Measurements from ENCODE around the gene STX11. TPM values are rescaled to one million over a fixed set of nuclear protein-coding genes. Genes with fewer than 3 reads are reported as not detected.

STX11 gene
- total and polyA plus RNA-seq, 12 donors, result 4.8 to 15.9 (median 8.8) TPM

DNA sequence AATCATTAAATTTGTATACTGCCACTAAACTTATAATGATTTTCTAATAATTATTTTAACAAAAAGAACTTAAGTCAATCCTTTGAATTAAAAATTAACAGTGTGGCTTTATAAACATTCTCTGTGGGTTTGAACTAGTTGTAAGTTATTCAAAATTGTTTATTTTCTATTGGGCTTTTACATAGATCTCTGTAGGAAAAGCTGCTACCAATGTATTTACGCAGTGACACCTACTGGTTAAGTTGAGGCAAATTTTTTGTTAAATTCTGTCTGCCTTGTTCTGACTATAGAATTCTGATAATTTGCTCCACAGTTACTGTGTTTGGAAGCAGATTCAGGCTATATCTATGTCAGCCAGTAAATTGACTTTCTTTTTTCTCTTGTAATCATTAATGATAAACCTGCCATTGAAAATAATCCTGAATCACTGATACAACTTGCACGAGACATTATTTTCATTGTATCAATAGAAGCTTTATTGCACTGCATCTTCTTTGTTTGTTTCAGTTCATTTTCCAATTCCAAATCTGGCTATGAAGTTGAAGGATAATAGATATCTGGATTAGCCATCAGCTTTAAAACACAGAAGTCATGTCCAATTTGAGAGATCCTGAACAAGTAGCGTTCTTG is 68.9 kb downstream of the STX11 start:
- Histone ChIP-seq H3K4me1 (peaks cover 0 to 31% (median 17%) of the 10 kb centered on the region in 9 donors), H3K9me3 (peaks cover 0 to under 1% (median 0%) of the 10 kb centered on the region in 11 donors), H3K4me3 (no peak overlapping the region), H3K27me3 (no peaks in the 10 kb centered on the region), H3K27ac (no peak overlapping the region), H3K36me3 (no peaks in the 10 kb centered on the region)
- WGBS, 2 donors, result 64 to 76% methylated on average over 3 of the region's 3 CpGs
- intact Hi-C loops (cut with DNase I), result loop anchor here (2.0 to 10.0 kb wide), 13 partner anchors 48 to 264 kb away; partner anchors contain the start of genes UTRN (in 4 of the 10) and STX11 (in 2 of the 10)
- DNase-seq (no peak), ATAC-seq (no peak)
- TF ChIP-seq, protein P1, sequence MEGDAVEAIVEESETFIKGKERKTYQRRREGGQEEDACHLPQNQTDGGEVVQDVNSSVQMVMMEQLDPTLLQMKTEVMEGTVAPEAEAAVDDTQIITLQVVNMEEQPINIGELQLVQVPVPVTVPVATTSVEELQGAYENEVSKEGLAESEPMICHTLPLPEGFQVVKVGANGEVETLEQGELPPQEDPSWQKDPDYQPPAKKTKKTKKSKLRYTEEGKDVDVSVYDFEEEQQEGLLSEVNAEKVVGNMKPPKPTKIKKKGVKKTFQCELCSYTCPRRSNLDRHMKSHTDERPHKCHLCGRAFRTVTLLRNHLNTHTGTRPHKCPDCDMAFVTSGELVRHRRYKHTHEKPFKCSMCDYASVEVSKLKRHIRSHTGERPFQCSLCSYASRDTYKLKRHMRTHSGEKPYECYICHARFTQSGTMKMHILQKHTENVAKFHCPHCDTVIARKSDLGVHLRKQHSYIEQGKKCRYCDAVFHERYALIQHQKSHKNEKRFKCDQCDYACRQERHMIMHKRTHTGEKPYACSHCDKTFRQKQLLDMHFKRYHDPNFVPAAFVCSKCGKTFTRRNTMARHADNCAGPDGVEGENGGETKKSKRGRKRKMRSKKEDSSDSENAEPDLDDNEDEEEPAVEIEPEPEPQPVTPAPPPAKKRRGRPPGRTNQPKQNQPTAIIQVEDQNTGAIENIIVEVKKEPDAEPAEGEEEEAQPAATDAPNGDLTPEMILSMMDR (IDR thresholded peaks at IDR 0.05), result peak in 8 of 9 donors; percentile 41 to 81 (median 72)

- no peak for ATAC-seq
- WGBS, 2 donors, result 89 to 91% methylated on average over 5 of the region's 5 CpGs
Observed at GRCh38 chr6:144220031-144220790, 69.9 kb downstream of the STX11 start.

DNA sequence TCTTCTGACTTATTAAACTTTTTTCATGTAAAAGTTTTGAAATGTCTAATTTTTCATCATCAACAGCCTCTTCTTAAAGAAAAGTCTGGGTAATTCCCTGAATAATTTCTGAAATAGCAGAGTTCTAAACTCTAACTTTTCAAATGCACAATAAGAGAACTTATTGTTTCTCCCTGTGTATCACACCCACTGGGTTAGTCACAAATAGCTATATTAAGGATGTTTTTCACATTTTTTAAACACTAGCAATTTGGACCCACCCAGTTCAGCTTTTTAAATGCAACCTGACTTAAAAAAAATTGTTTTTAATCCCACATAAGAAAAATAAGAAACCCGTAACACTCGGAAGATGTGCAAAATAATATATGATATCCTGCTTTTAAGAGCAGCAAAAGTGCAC is 73.4 kb downstream of the STX11 start:
- intact Hi-C loops (cut with DNase I), result no loop called here
- Histone ChIP-seq H3K36me3 (no peaks in the 10 kb centered on the region), H3K27ac (peak overlapping the region in 3 of 10 donors; percentile 2 to 22 (median 11)), H3K9me3 (no peaks in the 10 kb centered on the region), H3K27me3 (no peaks in the 10 kb centered on the region), H3K4me1 (peaks cover 0 to 14% (median 0%) of the 10 kb centered on the region in 9 donors), H3K4me3 (no peak overlapping the region)
- 86 to 92% methylated on average over 2 of the region's 2 CpGs for WGBS, 2 donors
- DNase-seq (no peak), ATAC-seq (no peak)
- TF ChIP-seq, protein P1 (IDR thresholded peaks at IDR 0.05), result no peak

More at GRCh38 chr6:144220031-144220790, 69.9 kb downstream of the STX11 start:
- H3K27ac ChIP-seq, result no peak overlapping the region
- no peaks in the 10 kb centered on the region for H3K27me3 ChIP-seq
- H3K4me1 ChIP-seq, result peaks cover 0 to 32% (median 13%) of the 10 kb centered on the region in 9 donors
- intact Hi-C loops (cut with DNase I), result no loop called here
- no peak for DNase-seq
- TF ChIP-seq, protein P1 (IDR thresholded peaks at IDR 0.05), result no peak
- no peak overlapping the region for H3K4me3 ChIP-seq
- H3K36me3 ChIP-seq, result no peaks in the 10 kb centered on the region
- no peaks in the 10 kb centered on the region for H3K9me3 ChIP-seq

DNA sequence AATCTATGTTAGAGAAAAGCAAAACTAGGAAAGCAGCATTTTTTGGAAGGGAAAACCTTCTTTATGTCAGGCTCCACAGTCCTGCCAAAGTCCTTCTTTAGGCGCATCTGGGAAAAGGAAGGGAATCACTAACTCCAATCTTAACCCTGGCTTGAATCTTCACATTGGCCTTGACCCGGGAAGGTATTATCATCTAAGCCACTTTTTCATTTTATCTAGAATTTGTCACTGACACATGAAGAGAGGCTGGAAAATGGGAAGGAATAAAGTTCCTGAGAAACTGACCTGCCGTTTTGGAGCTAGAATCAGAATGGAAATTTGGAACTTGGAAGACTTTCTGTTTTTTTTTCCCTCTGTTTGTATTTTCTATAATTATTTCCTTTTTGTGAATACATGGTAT is 81.4 kb downstream of the STX11 start:
- DNase-seq (no peak), ATAC-seq (no peak)
- Histone ChIP-seq H3K27me3 (no peaks in the 10 kb centered on the region), H3K36me3 (no peaks in the 10 kb centered on the region), H3K4me3 (no peak overlapping the region), H3K9me3 (peaks cover 0 to 4% (median 0%) of the 10 kb centered on the region in 11 donors), H3K27ac (peak overlapping the region in 3 of 10 donors; percentile 13 to 59 (median 22)), H3K4me1 (peaks cover 0 to 23% (median 14%) of the 10 kb centered on the region in 9 donors)
- WGBS, 2 donors, result 55 to 73% methylated on average over 3 of the region's 3 CpGs
- TF ChIP-seq, protein P1 (IDR thresholded peaks at IDR 0.05), result no peak
- intact Hi-C loops (cut with DNase I), result no loop called here
